Activated T-helper 1 cell treated with Interleukin-2 at 50 U/mL for 16 hours (primary cell): ENCODE measurements around the gene SSPN.

ENCODE experiments used
- DNase-seq: peaks from one replicate; pipeline ENCODE4 v3.0.0-alpha.2; 2020; ENCODE audit warnings: low read depth

Gene SSPN

DNA sequence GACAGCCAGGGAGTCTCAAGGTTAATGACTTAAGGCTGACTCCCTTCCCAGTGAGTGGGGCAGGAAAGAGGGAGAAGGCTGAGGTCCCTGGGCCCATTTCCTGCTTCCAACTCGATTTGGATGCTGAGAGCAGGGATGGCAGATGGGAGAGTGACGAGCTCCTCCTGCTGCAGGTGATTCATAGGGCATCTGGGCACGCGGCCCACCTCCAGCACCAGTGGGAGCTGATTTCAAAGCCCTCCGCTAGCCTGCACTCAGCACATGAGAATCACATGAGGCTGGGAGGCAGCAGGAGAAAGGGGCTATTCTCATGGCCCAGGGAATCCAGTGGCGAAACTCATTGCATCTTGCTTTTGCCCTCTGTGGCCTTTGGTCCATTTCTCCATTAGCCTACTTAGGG, 90.8 kb downstream of the SSPN start:
- DNase-seq = no peak

DNA sequence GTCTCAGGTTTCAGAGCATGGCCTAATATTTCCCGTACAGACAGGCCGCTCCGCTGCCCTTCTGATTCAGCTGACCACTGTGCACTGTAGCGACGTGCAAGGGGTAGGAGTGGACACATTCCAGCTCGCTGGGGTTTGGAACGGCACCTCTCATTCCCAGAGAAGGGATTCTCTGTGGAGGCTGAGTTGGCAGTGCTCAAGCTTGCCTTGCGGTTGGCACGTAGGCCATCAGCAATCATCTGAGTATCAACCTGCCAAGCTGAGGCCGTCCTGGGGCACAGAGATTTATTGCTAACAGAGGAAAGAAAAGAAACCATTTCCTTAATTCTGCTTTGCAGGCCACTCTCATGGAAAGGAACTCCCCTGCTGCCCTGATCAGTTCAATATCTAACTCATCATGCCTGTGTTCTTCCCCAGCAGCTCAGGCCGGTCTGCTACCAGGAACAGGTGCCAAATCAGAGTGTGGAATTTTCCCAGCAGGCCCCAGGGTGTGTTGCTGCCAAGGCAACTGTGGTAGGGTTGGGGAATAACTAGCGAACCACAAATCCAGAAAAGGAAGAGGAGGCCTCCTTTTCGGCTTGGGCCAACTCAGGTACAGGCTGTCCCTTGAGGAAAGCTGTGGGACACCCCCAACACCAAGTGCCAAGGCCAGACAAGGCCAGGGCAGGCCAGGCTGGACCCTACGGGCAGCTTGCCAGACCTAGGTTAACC, 92.5 kb downstream of the SSPN start:
- DNase-seq = no peak

DNA sequence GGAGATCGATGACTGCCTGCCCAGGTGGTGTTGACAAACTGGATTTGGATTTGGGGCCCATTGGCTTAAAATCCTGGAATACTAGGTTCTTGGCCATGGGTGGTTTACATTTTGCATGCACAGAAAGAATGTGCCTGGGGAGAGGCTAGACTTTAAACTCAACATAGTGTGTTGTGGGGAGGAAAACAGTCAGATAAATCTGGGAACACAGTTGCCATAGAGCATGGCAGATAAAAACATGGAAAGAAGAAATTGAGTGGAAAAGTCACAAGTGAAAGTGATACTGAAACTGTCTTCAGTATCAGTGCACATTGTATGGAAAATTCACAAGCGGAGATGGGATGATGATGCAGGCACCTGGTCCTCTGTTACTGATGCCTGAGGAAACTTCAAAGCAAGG, 95.2 kb downstream of the SSPN start:
- no peak for DNase-seq

DNA sequence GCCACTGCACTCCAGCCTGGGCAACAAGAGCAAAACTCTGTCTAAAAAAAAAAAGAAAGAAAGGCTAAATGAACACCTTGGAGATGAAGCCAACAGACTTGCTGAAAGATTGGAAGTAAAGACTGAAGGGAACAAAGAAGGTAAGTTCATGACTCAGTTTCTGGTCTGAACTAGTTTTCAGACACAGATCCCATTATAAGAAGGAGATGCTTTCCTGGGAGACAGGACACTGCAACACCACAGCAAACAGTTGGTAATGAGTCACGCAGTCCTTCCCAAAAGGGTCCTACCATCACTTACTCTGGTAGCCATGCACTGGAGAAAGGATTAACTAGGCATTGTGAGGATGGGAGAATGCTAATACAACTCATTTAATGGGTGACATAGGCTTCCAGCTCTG, 97.2 kb downstream of the SSPN start:
- no peak for DNase-seq

DNA sequence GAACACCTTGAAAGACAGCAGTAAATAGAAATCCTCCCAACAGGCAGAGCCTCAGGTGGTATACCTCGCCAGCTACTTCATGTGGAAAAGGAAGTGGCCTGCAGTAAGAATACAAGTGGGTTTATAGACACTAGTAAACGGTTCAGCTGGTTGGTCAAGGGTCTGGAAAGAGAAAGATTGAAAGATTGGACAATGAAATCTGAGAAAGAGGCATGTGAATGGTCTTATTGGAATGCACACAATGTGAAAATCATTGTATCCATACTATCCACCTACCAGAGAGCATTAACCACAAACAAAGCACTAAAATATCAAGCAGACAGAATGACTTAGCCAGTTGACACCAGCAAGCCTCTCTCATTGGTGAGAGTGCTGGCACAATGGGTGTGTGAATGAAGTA, 98.2 kb downstream of the SSPN start:
- no peak for DNase-seq

DNA sequence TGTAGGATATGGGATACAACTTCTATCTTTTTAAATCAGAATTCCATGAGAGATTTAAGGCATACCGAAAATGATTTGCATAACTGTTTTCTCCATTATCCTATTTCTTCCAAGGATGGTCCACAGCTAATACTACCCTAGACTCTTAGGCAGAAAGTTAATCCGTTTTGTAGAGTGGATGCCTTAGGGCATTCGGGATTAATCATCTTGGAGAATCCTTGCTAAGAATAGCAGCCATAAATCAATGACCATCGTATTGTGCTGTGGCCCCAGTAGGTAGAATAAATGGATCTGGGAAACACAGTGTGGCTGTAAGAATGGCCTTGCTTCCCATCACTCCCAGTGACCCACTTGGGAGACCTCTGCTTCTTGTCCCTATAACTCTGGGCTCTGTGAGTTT, 99.6 kb downstream of the SSPN start:
- DNase-seq = no peak

DNA sequence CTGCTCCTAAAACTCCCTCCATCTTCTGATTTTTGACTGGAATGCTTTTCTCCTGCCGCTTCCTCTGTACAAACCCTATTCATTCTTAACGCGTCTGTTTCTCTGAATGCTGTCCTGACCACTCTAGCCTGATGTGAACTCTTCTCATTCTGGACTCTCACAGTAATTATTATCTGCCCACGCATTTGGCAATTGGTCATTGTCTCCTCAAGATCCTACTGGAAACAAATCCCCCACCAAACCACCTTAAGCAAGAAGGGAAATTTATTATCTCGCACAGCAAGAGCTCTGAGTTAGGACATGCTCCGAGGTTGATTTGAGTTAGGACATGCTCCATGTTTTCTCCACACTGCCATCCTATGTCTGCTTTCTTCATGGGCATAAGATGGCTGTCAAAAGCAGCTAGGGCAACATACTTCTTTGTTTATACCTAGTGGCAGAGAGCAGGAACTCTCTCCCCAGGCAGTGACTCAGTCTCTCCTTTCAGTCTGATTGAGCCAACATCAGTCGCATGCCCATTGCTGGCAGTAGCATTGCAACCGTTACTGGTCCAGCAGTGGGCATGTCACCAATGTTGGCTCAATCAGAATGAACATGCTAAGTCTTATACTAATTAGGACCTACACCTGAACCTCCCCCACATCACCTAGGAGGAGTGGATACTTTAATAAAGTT, 102.2 kb downstream of the SSPN start:
- DNase-seq = no peak

DNA sequence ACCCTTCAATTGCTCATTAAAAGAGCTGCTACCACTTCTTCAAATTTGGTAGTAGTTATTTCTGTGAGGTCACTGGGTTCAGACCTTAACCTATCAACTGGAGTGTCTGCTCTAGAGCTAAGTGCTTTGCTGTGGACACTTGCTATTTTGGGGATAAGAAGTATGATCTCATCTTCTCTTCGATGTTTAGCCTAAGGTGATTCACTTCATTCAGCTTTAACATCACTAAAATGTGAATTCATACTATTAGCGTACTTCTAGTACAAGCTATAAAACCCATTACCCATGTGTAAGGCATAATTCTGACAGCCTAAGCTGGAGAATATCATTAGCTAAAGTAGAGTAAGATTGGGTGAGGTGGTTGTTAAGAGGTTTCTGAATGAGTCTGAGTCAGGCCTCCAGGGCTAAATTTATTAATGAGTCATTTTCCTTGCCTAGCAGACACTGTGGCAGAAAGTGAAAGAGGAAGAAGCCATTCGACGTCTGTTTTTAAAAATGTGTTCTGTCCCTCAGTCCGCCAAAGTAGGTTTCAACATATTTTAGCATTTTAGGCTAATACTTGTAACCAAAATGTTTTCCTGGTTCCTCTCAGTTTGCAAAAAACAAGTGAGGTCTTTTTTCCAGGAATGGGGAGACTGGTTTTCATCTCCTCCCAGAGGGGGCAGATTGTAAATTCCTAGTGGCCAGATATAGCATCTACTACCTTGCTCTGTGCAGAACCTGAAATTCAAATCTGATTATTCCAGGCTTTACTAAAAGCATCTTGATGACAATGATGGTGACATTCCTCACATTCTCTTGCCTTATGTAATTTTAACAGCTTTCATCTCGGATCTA, 103.6 kb downstream of the SSPN start:
- DNase-seq = no peak

DNA sequence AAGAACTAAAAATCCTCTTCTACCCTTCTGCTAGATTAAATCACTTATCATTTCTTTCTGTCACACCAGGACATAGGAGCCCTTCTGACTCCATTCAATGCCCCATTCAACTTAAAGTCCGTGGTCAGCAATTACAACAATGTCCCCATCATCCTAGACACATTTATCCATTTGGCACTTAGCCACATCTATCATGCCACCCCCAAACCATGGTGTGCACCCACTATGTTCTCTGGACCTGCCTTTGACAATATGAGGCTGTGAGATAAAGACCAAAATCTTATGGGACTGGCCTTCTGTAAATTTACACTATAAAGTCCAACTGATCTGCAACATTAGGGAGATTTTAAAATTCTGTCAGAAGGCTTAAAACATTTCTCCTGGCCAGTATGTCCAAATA, 104.4 kb downstream of the SSPN start:
- DNase-seq = no peak
